HG02852 (cell line): Measurements from ENCODE around the gene SORBS1.
A peak's percentile ranks its signal among the peaks of the same experiment; 100 is the strongest.

Experiments
- ATAC-seq: cut with Tn5 transposase; IDR thresholded peaks from one replicate; pipeline ENCODE4 v1.9.1; 2021; ENCODE audit warnings: mild to moderate bottlenecking, moderate library complexity; ENCODE audit not compliant: unreplicated experiment

SORBS1 gene

DNA sequence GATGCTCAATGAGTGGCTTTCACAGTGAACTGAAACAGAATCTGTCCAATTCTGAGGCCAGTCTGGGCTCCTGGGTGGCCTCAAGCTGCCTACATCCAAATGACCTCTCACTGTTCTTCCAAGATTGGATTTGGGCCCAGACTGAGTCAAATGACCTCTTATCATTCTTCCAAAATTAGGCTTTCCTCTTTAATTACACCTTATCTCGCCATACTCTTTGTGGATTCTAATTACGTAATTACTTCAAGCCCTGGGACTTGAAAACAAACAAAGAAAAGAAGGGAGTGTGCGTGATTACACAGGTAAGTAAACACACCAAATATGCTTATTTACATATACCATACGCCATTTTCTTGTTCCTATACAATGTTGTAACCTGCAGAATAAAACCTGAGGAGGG lies 18.8 kb downstream of the SORBS1 start:
- no peak for ATAC-seq

GRCh38 chr10:95540514-95541052 lies 20.6 kb downstream of the SORBS1 start:
- ATAC-seq = no peak

- no peak for ATAC-seq
Measured at GRCh38 chr10:95539560-95540284, 21.4 kb downstream of the SORBS1 start.

DNA sequence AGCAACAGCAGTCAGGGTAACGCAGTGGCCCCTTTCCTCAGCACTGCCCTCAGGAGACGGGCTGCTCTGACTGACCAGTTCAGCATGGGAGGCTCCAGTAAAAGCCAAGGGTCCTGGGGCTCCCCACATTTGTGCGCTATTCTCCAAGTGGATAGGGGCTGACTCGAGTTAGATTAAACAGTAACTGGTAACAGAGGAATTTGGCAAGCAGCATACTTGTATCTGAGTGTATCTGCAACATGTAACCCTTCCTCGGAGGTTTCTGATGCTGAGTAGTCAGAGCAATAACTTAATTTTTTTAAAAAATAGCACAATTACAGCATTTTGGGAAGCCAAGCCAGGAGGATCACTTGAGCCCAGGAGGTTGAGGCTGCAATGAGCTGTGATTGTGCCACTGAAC lies 22.8 kb downstream of the SORBS1 start:
- no peak for ATAC-seq

GRCh38 chr10:95537542-95537927 lies 23.6 kb downstream of the SORBS1 start:
- no peak for ATAC-seq

GRCh38 chr10:95536894-95537541 lies 24.2 kb downstream of the SORBS1 start:
- no peak for ATAC-seq

DNA sequence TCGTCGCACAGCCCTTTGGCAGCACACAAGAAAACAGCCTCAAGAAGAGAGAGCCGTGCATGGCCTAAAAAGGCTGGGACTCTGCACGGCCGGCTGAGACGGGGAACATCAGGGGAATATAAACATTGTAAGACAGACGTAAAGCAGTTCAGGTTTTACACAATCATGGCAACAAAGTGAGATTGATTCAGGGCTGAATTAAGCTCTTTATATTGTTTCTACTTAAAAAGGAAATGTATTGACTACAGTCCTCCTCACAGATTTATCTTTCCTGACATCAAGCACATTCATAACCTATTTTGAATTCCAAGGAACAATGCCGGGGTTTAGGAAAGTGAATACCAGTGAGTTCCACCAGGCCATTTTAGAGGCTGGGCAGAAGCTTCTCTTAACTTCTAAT lies 25.2 kb downstream of the SORBS1 start:
- no peak for ATAC-seq

GRCh38 chr10:95535526-95535925 lies 25.6 kb downstream of the SORBS1 start:
- ATAC-seq = no peak

GRCh38 chr10:95533590-95533989 lies 27.6 kb downstream of the SORBS1 start:
- no peak for ATAC-seq

- no peak for ATAC-seq
Measured at GRCh38 chr10:95532536-95532935, 28.6 kb downstream of the SORBS1 start.

DNA sequence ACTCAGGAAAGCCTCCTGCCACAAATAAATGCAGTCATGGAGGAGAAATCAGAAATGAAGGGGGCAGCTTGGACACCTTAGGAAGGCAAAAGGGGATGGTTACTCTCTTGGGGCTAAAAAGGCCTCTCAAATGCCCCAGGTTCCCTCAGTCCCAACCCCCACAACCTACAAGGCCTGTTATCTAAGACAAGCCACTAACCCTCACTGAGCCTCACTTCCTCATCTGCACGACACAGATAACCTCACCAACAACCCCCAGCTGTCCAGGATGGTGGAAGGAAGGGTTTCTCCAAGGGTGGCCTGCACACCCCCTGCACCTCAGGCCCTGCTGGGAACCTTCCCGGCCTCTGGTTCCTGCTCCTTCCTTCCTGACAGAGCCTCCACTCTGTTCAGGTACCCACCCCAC lies 29.2 kb downstream of the SORBS1 start:
- peak; percentile 52 for ATAC-seq

GRCh38 chr10:95531058-95531809 lies 29.9 kb downstream of the SORBS1 start:
- no peak for ATAC-seq

GRCh38 chr10:95530561-95530960 lies 30.6 kb downstream of the SORBS1 start:
- ATAC-seq = no peak

DNA sequence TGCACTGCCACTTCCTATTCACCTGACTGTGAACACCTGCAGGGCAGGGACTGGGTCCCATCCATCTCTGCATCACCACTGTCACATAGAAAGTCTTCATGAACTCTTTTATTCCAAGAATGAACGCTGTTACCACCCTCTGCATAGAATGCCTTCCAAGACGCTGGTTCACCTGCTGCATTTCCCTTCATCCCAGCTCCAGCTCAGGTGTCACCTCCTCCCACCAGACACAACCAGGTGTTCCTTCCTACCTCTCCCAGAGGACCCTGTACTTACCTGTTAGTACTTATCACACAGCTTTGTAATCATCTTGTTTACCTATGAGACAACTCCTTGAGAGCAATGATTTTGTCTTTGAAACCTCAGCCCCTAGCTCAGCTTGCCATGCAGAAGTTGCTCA lies 31.1 kb downstream of the SORBS1 start:
- ATAC-seq = no peak

GRCh38 chr10:95526044-95526443 lies 35.1 kb downstream of the SORBS1 start:
- ATAC-seq = no peak

DNA sequence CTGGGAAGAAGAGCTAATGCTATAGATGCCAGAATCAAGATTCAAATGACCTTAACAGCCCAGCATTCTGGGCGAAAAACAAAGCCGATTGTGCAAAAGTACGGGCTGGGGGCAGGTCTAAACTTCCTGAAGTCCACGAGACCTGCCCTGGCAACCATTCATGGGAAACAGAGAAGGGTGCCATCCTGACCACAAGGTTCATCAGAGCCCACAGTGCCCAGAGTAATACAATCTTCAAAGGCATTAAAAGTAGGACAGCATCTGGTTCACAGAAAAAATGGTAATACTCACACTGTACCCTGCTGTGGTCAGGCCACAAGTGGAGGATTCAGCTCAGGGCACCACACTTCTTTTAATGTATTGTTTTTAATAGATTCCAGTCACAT lies 36.1 kb downstream of the SORBS1 start:
- ATAC-seq = no peak

DNA sequence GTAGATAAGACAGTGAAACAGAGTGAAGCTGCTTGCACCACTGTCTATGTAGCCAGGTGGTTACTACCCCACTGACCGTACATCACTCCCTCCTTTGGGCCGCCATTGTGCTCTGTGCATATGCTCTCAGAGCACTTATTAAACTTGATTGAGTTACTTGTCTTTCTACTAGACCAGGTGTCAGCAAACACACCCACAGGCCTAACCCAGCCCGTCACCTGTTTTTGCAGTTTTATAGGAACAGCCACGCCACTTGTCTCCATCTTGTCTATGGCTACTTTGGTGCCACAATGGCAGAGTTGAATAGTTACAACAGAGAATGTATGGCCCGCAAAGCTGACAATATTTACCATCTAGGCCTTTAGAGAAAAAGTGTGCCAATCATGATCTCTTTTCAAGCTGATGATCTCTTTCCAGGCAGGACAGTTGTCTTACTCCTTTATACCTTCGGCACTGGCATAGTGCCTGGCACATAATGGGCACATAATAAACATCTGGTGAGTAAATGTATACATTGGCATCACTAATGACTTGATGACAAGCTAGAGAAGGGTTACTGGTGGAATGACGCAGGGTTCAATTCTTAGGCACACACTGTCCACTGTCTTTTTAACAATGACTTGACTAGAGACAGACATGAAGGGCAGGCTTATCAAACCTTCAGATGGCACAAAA lies 36.7 kb downstream of the SORBS1 start:
- ATAC-seq = no peak

DNA sequence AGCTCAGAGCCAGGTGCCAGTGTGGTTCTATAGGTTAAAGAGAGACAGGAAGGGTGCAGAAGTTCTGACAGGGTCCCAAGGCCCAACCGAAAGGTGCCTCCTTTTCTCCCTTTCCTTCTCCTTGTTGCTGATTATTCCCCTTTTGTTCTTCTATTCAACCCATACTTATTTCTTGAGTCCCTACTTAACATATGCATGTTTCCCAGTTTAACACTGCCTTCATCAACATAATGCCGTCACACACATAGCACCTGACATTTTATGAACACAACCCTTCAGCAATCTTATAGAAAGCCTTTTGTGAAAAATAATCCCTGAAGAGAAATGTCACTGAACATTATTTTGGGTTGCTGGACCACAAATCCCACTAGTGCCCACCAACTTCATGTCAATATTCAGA lies 39.1 kb downstream of the SORBS1 start:
- no peak for ATAC-seq

DNA sequence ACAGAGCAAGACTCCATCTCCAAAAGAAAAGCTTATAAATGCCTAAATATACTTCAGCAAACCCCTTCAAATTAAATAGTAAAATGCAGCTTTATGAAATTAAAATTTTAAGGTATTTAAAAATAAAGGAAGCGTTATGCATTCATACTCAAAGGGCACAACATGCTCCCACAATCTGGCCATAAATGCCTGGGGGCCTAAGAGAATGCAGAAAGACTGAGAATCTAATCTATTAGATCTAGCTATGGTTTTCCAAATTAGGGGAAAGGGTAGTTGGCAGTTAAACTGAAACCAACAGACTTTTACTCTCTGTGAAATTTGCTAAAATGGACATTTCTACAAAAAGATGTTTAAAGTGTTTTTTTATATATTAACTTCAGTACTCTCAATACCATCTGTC lies 40.6 kb downstream of the SORBS1 start:
- no peak for ATAC-seq

DNA sequence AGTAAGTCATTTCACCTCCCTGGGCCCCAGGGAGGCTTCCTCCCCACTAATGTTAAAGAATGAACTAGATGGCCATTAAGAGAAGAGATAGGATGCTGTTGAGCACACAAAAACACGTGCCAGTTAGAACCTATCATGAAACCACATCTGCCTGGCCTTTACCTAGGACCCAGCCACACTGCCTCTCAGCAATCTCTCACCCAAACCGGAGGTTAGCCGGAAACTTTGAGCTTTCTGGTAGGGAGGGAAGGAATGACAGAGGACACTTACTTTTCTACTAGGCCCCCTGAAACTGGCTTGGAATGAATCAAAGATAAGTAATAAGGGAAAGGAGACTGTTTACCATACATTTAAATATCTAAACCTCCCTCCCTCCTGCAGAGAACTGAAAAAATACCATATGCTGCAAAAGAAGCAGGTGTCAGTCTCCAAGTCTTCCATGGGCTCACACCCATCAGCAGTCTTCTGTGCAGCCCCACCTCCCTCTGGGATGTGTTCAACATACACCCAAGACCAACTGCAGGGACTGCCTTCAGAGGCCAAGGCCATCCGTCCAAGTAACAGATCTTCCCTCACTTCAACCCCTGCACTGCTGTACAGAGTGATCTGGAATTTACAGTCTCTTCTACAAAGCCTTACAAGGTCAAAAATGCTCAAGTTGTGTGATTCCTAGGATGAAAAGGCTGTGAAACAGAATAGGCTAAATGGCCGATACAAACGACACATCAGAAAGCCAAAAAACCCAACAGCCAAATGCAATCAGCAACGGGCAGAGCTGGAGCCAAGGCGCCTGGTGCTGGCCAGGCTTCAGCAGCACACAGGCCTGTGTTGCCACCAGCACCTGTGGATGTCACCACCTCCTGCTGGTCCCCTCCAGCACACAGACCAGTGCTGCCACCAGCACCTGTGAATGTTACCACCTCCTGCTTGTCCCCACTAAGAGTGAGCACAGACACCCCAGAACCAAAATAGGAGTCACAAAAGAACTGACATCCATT lies 42.4 kb downstream of the SORBS1 start:
- ATAC-seq = no peak
